GM12873 (cell line): ENCODE results near the gene KCNN4.

Experiments used
- CTCF ChIP-seq: IDR thresholded peaks from 2 replicates; pipeline ENCODE4 v1.5.1; 2012; ENCODE audit warnings: low read depth, mild to moderate bottlenecking, moderate library complexity, low read length, control low read depth; ENCODE audit not compliant: insufficient read depth; ENCODE audit errors: missing control alignments

Gene KCNN4

GRCh38 chr19:43718627-43719377, 62.0 kb downstream of the KCNN4 start:
- TF ChIP-seq CTCF = no peak
